Measurements from ENCODE around the gene ARFGEF2. TPM values are rescaled to one million over a fixed set of nuclear protein-coding genes. Genes with fewer than 3 reads are reported as not detected.

ARFGEF2 gene
- total and polyA plus RNA-seq, 10 of the 15 experiments (the other 5 are each of a cell fraction or from before 2014, with no cell fraction given): 5.2 to 24.1 (median 17.7) TPM

- TF ChIP-seq CUX1 (IDR thresholded peaks at IDR 0.05; ENCODE audit: insufficient replicate concordance, low read depth, low read length): no peak
- TF ChIP-seq KAT2A (conservative IDR thresholded peaks at IDR 0.05; ENCODE audit: control insufficient read depth, low read depth, low read length): no peak
- TF ChIP-seq SIN3A (IDR thresholded peaks at IDR 0.05; ENCODE audit: low read depth, low read length): no peak
- TF ChIP-seq CBFB (IDR thresholded peaks at IDR 0.05; ENCODE audit: low read depth): no peak
- peak; percentile 80 for TF ChIP-seq PKNOX1 (IDR thresholded peaks at IDR 0.05)
- TF ChIP-seq ZNF687 (IDR thresholded peaks at IDR 0.05): 0 out of 2 replicates have a peak, but pooled peaks have one; percentile 17
Observed at GRCh38 chr20:49054056-49054643, 132.6 kb downstream of the ARFGEF2 start (continued).
